Progenitor cell of endocrine pancreas (in vitro differentiated cells): ENCODE measurements around the gene LENG9. TPM values are rescaled to one million over a fixed set of nuclear protein-coding genes. Genes with fewer than 3 reads are reported as not detected.
A peak's percentile ranks its signal among the peaks of the same experiment; 100 is the strongest.

Experiments
- DNase-seq: peaks from one replicate; pipeline ENCODE4 v3.0.0; 2021; ENCODE audit warnings: low spot score; ENCODE audit not compliant: unreplicated experiment
- H3K27ac Mint-ChIP-seq: 2 replicates; pipeline ENCODE4 v1.8.0; 2021; ENCODE audit warnings: mild to moderate bottlenecking, moderate library complexity, mixed read lengths
- H3K27me3 Mint-ChIP-seq: 2 replicates; pipeline ENCODE4 v1.8.0; 2021; ENCODE audit warnings: mixed read lengths
- H3K36me3 Mint-ChIP-seq: 2 replicates; pipeline ENCODE4 v1.8.0; 2022; ENCODE audit warnings: mixed read lengths; ENCODE audit not compliant: insufficient read depth
- H3K4me1 Mint-ChIP-seq: 2 replicates; pipeline ENCODE4 v1.8.0; 2021; ENCODE audit warnings: low read depth, mixed read lengths
- H3K4me3 Mint-ChIP-seq: 2 replicates; pipeline ENCODE4 v1.8.0; 2021; ENCODE audit warnings: low read depth, mild to moderate bottlenecking, moderate library complexity, mixed read lengths
- H3K9me3 Mint-ChIP-seq: 2 replicates; pipeline ENCODE4 v1.8.0; 2021; ENCODE audit warnings: low read depth, mixed read lengths
- total RNA-seq: library from RNA; stranded (reverse); gene quantifications from 2 replicates; pipeline ENCODE4 v1.2.1, GENCODE V29; 2021
- TF ChIP-seq, protein P1 (sequence below): fragments of 200-600 bp; sonication (generic); IDR thresholded peaks from one replicate; pipeline ENCODE4 v1.5.0; 2021; ENCODE audit warnings: antibody characterized with exemption, mild to moderate bottlenecking; ENCODE audit not compliant: unreplicated experiment

LENG9 gene
- total RNA-seq, 1 donor from 2014 or later = 0.72 TPM

DNA sequence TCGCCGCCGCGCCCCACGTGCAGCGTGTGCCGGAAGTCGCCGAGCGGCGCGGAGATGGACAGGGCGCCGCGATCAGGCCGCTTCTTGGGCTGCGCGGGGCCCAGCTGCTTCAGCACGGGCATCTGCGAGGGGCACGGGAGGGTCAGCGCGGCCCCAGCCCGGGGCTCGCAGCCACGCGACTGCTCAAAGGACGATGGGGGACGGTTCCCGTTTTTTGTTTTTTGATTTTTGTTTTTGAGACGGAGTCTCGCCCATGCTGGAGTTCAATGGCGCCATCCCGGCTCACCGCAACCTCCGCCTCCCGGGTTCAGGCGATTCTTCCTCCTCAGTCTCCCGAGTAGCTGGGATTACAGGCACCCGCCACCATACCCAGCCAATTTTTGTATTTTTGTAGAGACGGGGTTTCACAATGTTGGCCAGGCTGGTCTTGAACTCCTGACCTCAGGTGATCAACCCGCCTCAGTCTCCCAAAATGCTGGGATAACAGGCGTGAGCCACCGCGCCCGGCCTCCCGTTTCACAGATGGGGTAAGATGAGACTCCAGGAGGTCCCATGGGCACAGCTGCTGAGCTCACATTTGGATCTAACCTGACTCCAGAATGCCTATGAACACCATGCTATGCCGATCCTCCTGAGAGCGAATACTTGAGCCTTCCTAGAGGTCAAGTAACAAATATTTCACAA lies 2.0 kb upstream of the LENG9 start:
- TF ChIP-seq, protein P1, sequence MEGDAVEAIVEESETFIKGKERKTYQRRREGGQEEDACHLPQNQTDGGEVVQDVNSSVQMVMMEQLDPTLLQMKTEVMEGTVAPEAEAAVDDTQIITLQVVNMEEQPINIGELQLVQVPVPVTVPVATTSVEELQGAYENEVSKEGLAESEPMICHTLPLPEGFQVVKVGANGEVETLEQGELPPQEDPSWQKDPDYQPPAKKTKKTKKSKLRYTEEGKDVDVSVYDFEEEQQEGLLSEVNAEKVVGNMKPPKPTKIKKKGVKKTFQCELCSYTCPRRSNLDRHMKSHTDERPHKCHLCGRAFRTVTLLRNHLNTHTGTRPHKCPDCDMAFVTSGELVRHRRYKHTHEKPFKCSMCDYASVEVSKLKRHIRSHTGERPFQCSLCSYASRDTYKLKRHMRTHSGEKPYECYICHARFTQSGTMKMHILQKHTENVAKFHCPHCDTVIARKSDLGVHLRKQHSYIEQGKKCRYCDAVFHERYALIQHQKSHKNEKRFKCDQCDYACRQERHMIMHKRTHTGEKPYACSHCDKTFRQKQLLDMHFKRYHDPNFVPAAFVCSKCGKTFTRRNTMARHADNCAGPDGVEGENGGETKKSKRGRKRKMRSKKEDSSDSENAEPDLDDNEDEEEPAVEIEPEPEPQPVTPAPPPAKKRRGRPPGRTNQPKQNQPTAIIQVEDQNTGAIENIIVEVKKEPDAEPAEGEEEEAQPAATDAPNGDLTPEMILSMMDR = no peak
- no peaks in the 10 kb centered on the region for H3K9me3 Mint-ChIP-seq
- H3K36me3 Mint-ChIP-seq = peaks cover 6% of the 10 kb centered on the region
- peaks cover 46% of the 10 kb centered on the region for H3K27me3 Mint-ChIP-seq
- no peak for DNase-seq
- peaks cover 7% of the 10 kb centered on the region for H3K4me1 Mint-ChIP-seq
- H3K4me3 Mint-ChIP-seq = peak overlapping the region; percentile 55
- no peak overlapping the region for H3K27ac Mint-ChIP-seq

DNA sequence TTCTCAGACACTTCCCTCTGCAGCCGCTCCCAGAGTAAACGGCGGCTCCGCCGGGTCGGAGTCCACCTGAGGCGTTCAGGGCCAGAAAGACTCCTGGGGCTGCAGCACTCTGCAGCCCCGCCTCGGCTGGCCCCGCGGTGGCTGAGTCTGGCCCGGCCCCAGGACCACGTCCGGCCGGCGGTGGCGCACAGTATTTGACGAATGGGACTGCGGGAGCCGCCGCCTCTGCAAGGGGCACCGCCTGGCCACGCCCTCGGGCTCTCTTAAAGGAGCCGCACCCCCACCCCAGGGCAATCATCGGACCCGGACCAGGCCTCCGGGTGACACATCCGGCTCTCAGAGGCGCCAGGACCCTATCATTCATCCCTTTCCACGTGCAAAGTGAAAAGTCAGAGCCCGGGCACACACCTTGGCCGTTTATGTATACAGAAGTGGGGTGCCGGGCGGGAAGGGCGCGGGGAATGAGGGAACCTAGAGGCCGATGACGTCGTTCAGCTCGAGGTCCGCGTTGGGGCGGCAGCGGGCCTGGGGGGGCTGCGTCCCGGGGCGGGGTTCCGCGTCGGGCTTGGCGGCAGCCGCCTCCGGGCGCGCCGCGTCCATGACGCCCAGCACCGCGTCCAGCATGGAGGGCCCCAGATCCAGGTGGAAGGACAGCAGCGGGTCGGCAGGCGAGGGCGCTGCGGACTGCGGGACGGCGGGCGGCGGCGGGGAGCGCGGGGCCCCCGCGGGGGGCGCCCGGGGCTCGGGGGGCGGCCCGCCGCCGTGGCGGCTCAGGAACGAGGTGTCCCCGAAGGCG lies 1.2 kb upstream of the LENG9 start:
- Mint-ChIP-seq H3K9me3 (no peaks in the 10 kb centered on the region), H3K27me3 (peaks cover 38% of the 10 kb centered on the region), H3K36me3 (peaks cover 6% of the 10 kb centered on the region), H3K4me1 (peaks cover 7% of the 10 kb centered on the region), H3K4me3 (peak overlapping the region; percentile 71), H3K27ac (peak overlapping the region; percentile 91)
- peak; percentile 72 for DNase-seq
- TF ChIP-seq, protein P1 = no peak

DNA sequence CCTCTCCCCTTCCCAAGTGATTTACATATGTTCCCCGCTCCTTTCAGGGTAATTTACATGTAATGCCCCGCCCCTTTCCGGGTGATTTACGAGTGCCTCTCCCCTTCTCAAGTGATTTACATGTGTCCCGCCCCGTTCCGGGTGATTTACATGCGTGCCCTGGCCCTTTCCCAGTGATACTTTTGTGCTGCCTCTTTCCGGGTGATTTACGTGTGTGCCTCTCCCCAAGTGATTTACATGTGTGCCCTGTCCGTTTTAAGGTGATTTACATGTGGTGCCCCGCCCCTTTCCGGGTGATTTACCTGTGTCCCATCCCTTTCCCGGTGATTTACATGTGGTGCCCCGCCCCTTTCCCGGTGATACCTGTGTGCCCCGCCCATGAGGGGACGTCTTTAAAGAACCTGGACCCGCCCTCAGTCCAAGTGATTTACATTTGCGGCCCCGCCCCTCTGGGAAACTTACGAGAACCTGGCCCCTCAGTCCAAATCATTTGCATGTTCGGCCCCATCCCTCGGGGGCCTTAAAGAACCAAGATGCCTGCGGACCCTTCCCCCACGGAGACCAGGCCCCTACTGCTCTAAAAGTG lies 559 bp upstream of the LENG9 start:
- Mint-ChIP-seq H3K4me3 (peak overlapping the region; percentile 71), H3K9me3 (no peaks in the 10 kb centered on the region), H3K4me1 (peaks cover 7% of the 10 kb centered on the region), H3K36me3 (peaks cover 10% of the 10 kb centered on the region), H3K27ac (peak overlapping the region; percentile 91), H3K27me3 (peaks cover 32% of the 10 kb centered on the region)
- DNase-seq = peak; percentile 68
- TF ChIP-seq, protein P1 = no peak

DNA sequence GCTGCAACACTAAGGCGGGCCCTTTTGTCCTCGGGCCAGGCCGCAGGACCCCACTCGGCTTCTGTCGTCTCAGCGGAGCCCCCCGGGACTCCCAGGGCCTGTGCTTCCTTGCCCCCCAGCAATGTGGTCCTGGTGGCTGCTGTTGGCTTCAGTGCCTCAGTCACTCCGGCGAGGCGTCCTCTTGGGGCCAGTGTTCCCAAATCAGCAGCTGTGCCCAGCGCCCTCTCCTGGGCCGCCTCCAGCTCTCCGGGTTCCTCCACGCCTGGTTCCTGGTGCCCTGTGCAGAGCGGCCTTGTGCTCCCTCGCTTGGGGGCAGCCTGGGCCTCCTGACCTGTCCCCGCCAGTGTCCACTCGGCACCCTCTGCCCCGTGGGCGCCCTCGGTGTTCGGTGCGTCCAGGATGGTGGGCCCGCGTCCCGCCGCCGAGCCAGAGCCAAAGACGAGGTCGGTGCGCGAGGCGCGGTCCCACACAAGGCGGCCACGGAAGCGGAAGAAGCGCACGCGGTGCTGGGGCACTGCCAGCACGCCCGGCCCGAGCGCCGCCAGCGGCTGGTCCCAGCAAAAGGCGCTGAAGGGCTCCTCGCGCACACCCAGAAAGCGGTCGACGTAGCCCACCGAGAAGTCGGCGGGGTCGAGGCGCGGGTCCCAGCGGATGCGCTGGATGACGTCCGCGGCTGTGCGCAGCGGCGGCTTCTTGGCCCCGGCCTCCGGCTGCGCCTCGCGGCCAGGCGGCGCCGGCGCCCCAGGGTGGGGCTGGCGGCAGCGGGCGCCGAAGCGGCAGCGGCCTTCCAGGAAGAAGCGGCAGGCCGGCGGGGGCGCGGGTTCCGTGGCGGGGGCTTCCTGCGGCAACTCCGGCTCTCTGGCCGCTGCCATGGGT lies 685 bp downstream of the LENG9 start:
- H3K36me3 Mint-ChIP-seq = peaks cover 19% of the 10 kb centered on the region
- H3K27me3 Mint-ChIP-seq = peaks cover 20% of the 10 kb centered on the region
- H3K4me3 Mint-ChIP-seq = peak overlapping the region; percentile 24
- DNase-seq = no peak
- H3K27ac Mint-ChIP-seq = no peak overlapping the region
- TF ChIP-seq, protein P1 = peak; percentile 20
- H3K9me3 Mint-ChIP-seq = no peaks in the 10 kb centered on the region
- peaks cover 7% of the 10 kb centered on the region for H3K4me1 Mint-ChIP-seq
